Measurements from ENCODE around the gene RBM26.

DNA sequence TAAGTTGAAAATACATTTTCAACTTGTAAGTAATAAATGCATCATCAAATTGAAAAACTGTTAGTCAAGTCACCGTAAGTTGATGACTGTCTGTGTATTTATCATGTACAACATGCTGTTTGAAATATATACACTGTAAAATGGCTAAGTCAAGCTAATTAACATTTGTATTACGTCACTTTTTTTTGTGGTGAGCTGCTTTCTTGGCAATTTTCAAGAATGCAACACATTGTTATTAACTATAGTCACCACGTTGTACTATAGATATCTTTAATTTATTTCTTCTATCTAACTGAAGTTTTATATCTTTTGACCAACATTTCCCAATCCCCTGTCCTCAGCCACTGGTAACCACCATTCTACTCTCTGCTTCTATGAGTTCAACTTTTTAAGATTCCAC lies 57.0 kb downstream of the RBM26 start:
- no peak for TF ChIP-seq POLR2A (IDR thresholded peaks at IDR 0.05)
- TF ChIP-seq, protein P1, sequence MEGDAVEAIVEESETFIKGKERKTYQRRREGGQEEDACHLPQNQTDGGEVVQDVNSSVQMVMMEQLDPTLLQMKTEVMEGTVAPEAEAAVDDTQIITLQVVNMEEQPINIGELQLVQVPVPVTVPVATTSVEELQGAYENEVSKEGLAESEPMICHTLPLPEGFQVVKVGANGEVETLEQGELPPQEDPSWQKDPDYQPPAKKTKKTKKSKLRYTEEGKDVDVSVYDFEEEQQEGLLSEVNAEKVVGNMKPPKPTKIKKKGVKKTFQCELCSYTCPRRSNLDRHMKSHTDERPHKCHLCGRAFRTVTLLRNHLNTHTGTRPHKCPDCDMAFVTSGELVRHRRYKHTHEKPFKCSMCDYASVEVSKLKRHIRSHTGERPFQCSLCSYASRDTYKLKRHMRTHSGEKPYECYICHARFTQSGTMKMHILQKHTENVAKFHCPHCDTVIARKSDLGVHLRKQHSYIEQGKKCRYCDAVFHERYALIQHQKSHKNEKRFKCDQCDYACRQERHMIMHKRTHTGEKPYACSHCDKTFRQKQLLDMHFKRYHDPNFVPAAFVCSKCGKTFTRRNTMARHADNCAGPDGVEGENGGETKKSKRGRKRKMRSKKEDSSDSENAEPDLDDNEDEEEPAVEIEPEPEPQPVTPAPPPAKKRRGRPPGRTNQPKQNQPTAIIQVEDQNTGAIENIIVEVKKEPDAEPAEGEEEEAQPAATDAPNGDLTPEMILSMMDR (IDR thresholded peaks at IDR 0.05) = no peak

Data from thyroid gland (tissue), 4 donors.